K562 (cell line): ENCODE data around the gene MEGF11. TPM values are rescaled to one million over a fixed set of nuclear protein-coding genes. Genes with fewer than 3 reads are reported as not detected.

Experiments
- ATAC-seq: fragments of 200-7000 bp; cut with Tn5 transposase; 3 replicates; pipeline ENCODE4 v1.9.1; 2020; ENCODE audit warnings: moderate library complexity
- BruUV-seq: library from RNA; stranded (reverse); fragments of 400-500 nt; replicated peaks from 2 replicates; lab custom pipeline; 2021; lab: Mats Ljungman, UMichigan
- CTCF ChIA-PET: fragments of 300-600 bp; formaldehyde crosslinking; extraction: SDS; loops from one replicate; lab custom pipeline; 2021; ENCODE audit warnings: low intra/inter-chr PET ratio; lab: Yijun Ruan, JAX
- POLR2A ChIA-PET: fragments of 300-600, 350-650 bp; sonication (Branson Sonifier 250); formaldehyde crosslinking; extraction: SDS; loops from one replicate; lab custom pipeline; 2021; ENCODE audit warnings: antibody characterized with exemption, inconsistent platforms; lab: Yijun Ruan, JAX
- DNase-seq, 4 experiments: peaks; one replicate each; pipeline versions ENCODE4 v3.0.0 to v3.0.0-alpha.2; 2011 to 2018; ENCODE audit warnings: low spot score in 3 of 4, mixed read lengths in 3 of 4; ENCODE audit errors: extremely low read depth in 1 of 4
- FAIRE-seq: peaks from 2 replicates; lab custom pipeline; 2011; peaks lifted over from hg19 to GRCh38; lab: Jason Lieb, UNC
- H2AFZ ChIP-seq: 2 replicates; pipeline ENCODE4 v1.6.0; 2011; ENCODE audit warnings: low read depth, low read length, control low read depth, inconsistent platforms
- H3K27ac ChIP-seq: fragments of 200-600 bp; 3 replicates; pipeline ENCODE4 v1.8.0; 2011; ENCODE audit warnings: low read depth, mild to moderate bottlenecking, control low read depth, inconsistent platforms, low read length, moderate library complexity, mixed read lengths; ENCODE audit errors: extremely low read depth
- H3K27me3 ChIP-seq, 2 experiments: fragments of 300-600 bp in 1 of 2; 2 replicates in 1 of 2; 3 replicates in 1 of 2; pipeline versions ENCODE4 v1.6.0 to v1.8.0; 2011; ENCODE audit warnings: inconsistent platforms in 2 of 2, low read length in 2 of 2, mild to moderate bottlenecking in 1 of 2, mixed read lengths in 1 of 2, moderate library complexity in 1 of 2; ENCODE audit not compliant: control insufficient read depth in 2 of 2, insufficient read depth in 2 of 2
- H3K36me3 ChIP-seq: fragments of 300-600 bp; 3 replicates; pipeline ENCODE4 v1.8.0; 2011; ENCODE audit warnings: mild to moderate bottlenecking, low read length, inconsistent platforms; ENCODE audit not compliant: control insufficient read depth, insufficient read depth
- H3K4me1 ChIP-seq, 2 experiments: fragments of 200-600 bp in 1 of 2; replicated peaks in 1 of 2; 2 replicates in 1 of 2; 3 replicates in 1 of 2; pipeline versions ENCODE4 v1.5.1 to v1.8.0; 2011; ENCODE audit warnings: inconsistent platforms in 2 of 2, low read length in 2 of 2, mild to moderate bottlenecking in 1 of 2, mixed read lengths in 1 of 2, moderate library complexity in 1 of 2; ENCODE audit not compliant: control insufficient read depth in 2 of 2, insufficient read depth in 2 of 2
- H3K4me2 ChIP-seq: 2 replicates; pipeline ENCODE4 v1.6.1; 2011; ENCODE audit warnings: low read length, control low read depth, inconsistent platforms, mixed read lengths; ENCODE audit not compliant: insufficient read depth
- H3K4me3 ChIP-seq: fragments of 200-600 bp; sonication (generic), shearing (Covaris generic); 2 replicates; pipeline ENCODE4 v1.5.1; 2016; ENCODE audit warnings: control low read depth, inconsistent platforms
- H3K79me2 ChIP-seq: fragments of 200-600 bp; 3 replicates; pipeline ENCODE4 v1.8.0; 2011; ENCODE audit warnings: low read length, inconsistent platforms; ENCODE audit not compliant: control insufficient read depth, insufficient read depth
- H3K9ac ChIP-seq, 2 experiments: 2 replicates each; pipeline versions ENCODE4 v1.6.0 to v1.6.1; 2011; ENCODE audit warnings: low read depth in 2 of 2, low read length in 2 of 2, control low read depth in 1 of 2, inconsistent platforms in 1 of 2, mild to moderate bottlenecking in 1 of 2, mixed read lengths in 1 of 2; ENCODE audit not compliant: insufficient read depth in 1 of 2
- H3K9me1 ChIP-seq: one replicate; pipeline ENCODE4 v1.6.0; 2011; ENCODE audit warnings: inconsistent platforms, mild to moderate bottlenecking, low read length, moderate library complexity; ENCODE audit not compliant: control insufficient read depth, insufficient read depth
- H3K9me3 ChIP-seq: replicated peaks from 2 replicates; pipeline ENCODE4 v1.5.1; 2011; ENCODE audit warnings: low read depth, low read length, inconsistent platforms; ENCODE audit not compliant: control insufficient read depth, insufficient read depth
- H4K20me1 ChIP-seq: replicated peaks from 2 replicates; pipeline ENCODE4 v1.6.1; 2011; ENCODE audit warnings: low read length, inconsistent platforms, mixed read lengths; ENCODE audit not compliant: control insufficient read depth, insufficient read depth
- BRF1 ChIP-seq: IDR thresholded peaks from 3 replicates; pipeline ENCODE4 v1.6.1; 2011; ENCODE audit warnings: borderline replicate concordance, mild to moderate bottlenecking; ENCODE audit not compliant: insufficient read length; ENCODE audit errors: extremely low read depth
- CBX1 ChIP-seq: sonication (generic); IDR thresholded peaks from 2 replicates; pipeline ENCODE4 v1.6.1; 2016; ENCODE audit warnings: antibody characterized with exemption, low read depth, mild to moderate bottlenecking
- CBX8 ChIP-seq: fragments of 200-600 bp; sonication (generic); IDR thresholded peaks from 2 replicates; pipeline ENCODE4 v1.6.1; 2012; ENCODE audit warnings: borderline replicate concordance, mixed run types, low read depth, mild to moderate bottlenecking, moderate library complexity, mixed read lengths, low read length, control low read depth, inconsistent platforms; ENCODE audit not compliant: poor library complexity, severe bottlenecking; ENCODE audit errors: extremely low read depth
- DDX20 ChIP-seq: fragments of 450-650 bp; IDR thresholded peaks from 2 replicates; pipeline ENCODE4 v1.6.1; 2016; ENCODE audit warnings: missing genetic modification characterization, low read depth, mild to moderate bottlenecking, missing compliant biosample characterization, moderate library complexity
- ETV6 ChIP-seq, 3 experiments: fragments of 150-350 bp in 1 of 3; sonication (generic) in 1 of 3; formaldehyde crosslinking in 1 of 3; IDR thresholded peaks; 2 replicates each; pipeline versions ENCODE4 v1.6.1 to v1.8.0; 2014 to 2022; ENCODE audit warnings: borderline replicate concordance in 2 of 3, low read depth in 2 of 3, antibody characterized with exemption in 1 of 3, low read length in 1 of 3, mild to moderate bottlenecking in 1 of 3, missing genetic modification reagents in 1 of 3
- IRF2 ChIP-seq: sonication (generic); formaldehyde crosslinking; IDR thresholded peaks from 2 replicates; pipeline ENCODE4 v1.8.1; 2022; ENCODE audit warnings: mild to moderate bottlenecking, missing genetic modification reagents
- KAT8 ChIP-seq: fragments of 450-650 bp; IDR thresholded peaks from 2 replicates; pipeline ENCODE4 v1.6.1; 2016; ENCODE audit warnings: low read depth, mild to moderate bottlenecking
- MAFK ChIP-seq: IDR thresholded peaks from 2 replicates; pipeline ENCODE4 v1.6.1; 2011; ENCODE audit warnings: low read length, improper control_type of control experiment
- NCOA1 ChIP-seq: fragments of 450-650 bp; IDR thresholded peaks from 2 replicates; pipeline ENCODE4 v1.6.1; 2016; ENCODE audit warnings: low read depth
- PYGO2 ChIP-seq: fragments of 450-650 bp; IDR thresholded peaks from 2 replicates; pipeline ENCODE4 v1.6.1; 2016; ENCODE audit warnings: mild to moderate bottlenecking, missing genetic modification characterization, moderate library complexity, missing compliant biosample characterization
- SIN3B ChIP-seq: fragments of 450-650 bp; IDR thresholded peaks from 2 replicates; pipeline ENCODE4 v1.6.1; 2017; ENCODE audit warnings: low read depth, mild to moderate bottlenecking, moderate library complexity
- SLC30A9 ChIP-seq: fragments of 250-450 bp; sonication (Bioruptor Pico); IDR thresholded peaks from 2 replicates; pipeline ENCODE4 v1.8.0; 2022; ENCODE audit warnings: mild to moderate bottlenecking, moderate library complexity
- TBL1XR1 ChIP-seq, 2 experiments: IDR thresholded peaks; 2 replicates each; pipeline ENCODE4 v1.6.1; 2012; ENCODE audit warnings: improper control_type of control experiment in 2 of 2, low read length in 2 of 2, mild to moderate bottlenecking in 1 of 2
- ZC3H4 ChIP-seq: sonication (generic); formaldehyde crosslinking; IDR thresholded peaks from 2 replicates; pipeline ENCODE4 v1.9.0; 2021; ENCODE audit warnings: missing genetic modification reagents, borderline replicate concordance
- ZNF584 ChIP-seq: fragments of 200-800 bp; sonication (Bioruptor generic); IDR thresholded peaks from 2 replicates; pipeline ENCODE4 v1.6.1; 2016; ENCODE audit warnings: low read depth, mild to moderate bottlenecking, missing genetic modification characterization, missing compliant biosample characterization
- WGBS: fragments of 100-300 bp; shearing (Covaris generic); methylation state at CpG from one replicate; pipeline ENCODE4 v1.1.6; 2016; ENCODE audit warnings: low coverage, mixed read lengths; ENCODE audit not compliant: insufficient coverage; ENCODE audit errors: missing lambda C conversion rate; 5-methylcytosine and 5-hydroxymethylcytosine counted together
- in situ Hi-C: fragments of 300-500 bp; cut with MboI; formaldehyde crosslinking; loops from 4 replicates; pipeline ENCODE4 v1.15.0; 2018; ENCODE audit warnings: inconsistent platforms, mixed read lengths
- intact Hi-C: fragments of 100-400 bp; cut with micrococcal nuclease; formaldehyde crosslinking; loops from 2 replicates; pipeline ENCODE4 v1.14.2; 2022
- polyA plus RNA-seq, 8 experiments: library from polyadenylated mRNA; depleted of rRNA in 4 of 8; stranded (reverse) in 5 of 8; unstranded in 3 of 8; fragments of >200 nt; fragmentation: Nextera tagmentation in 2 of 8; fragmentation: Illumina TruSeq in 1 of 8; extraction: Ambion mirVana in 2 of 8; extraction: Trizol in 1 of 8; gene quantifications; 2 replicates each; pipeline versions ENCODE4 v1.2.1 to v1.2.3, GENCODE V29; 2011 to 2014; ENCODE audit warnings: inconsistent platforms in 1 of 8, missing spikeins in 1 of 8
- total RNA-seq, 7 experiments: library from RNA; depleted of rRNA in 6 of 7; stranded (reverse); fragments of >200 nt in 6 of 7; fragmentation: Illumina TruSeq in 2 of 7; extraction: Trizol in 2 of 7; gene quantifications; 2 replicates each; pipeline versions ENCODE4 v1.2.1 to v1.2.3, GENCODE V29; 2011 to 2021; ENCODE audit warnings: low replicate concordance in 1 of 7
- TF ChIP-seq, protein P1 (sequence below): sonication (generic); formaldehyde crosslinking; IDR thresholded peaks from 2 replicates; pipeline ENCODE4 v1.8.1; 2023; ENCODE audit warnings: mild to moderate bottlenecking, missing genetic modification reagents
- TF ChIP-seq, protein P2 (sequence below), 2 experiments: fragments of 450-650 bp in 1 of 2; sonication (generic) in 1 of 2; formaldehyde crosslinking; conservative IDR thresholded peaks; 2 replicates each; pipeline versions ENCODE4 v1.4.0 to v1.8.1; 2020 to 2022; ENCODE audit warnings: mild to moderate bottlenecking in 1 of 2, missing genetic modification reagents in 1 of 2

MEGF11 gene
- total and polyA plus RNA-seq, 9 of the 15 experiments (the other 6 are each of a cell fraction or from before 2014, with no cell fraction given): 0.06 to 0.23 (median 0.20) TPM; not detected in 6

DNA sequence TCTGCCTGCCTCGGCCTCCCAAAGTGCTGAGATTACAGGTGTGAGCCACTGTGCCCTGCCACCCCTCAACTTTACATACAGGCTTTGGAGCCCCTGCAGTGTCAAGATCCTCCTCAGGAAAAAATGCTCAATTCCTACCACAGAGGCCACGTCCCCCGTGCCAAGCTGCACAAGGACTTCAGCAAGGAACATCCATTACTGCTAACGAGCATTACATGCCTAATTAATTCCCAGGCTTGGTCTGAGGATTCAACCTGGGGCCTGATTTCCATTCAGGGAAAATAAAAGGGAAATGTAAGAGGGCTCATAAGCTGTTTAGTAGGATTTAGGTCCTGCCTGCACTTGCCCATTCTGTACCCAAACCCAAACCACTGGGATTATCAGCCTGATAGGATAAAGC lies 222.9 kb downstream of the MEGF11 start (continued):
- TF ChIP-seq ETV6 (IDR thresholded peaks at IDR 0.05; ENCODE audit: borderline replicate concordance in 1 of 2, low read depth in 2 of 2, low read length in 1 of 2) (no peak), ETV6 (CRISPR knock-in tag; IDR thresholded peaks at IDR 0.05; ENCODE audit: borderline replicate concordance) (no peak), TBL1XR1 (IDR thresholded peaks at IDR 0.05; ENCODE audit: low read length in 2 of 2) (no peak), DDX20 (tag) (no peak), ZC3H4 (CRISPR knock-in tag) (no peak), MAFK (no peak)
- TF ChIP-seq, all 486 proteins: peak for 0

DNA sequence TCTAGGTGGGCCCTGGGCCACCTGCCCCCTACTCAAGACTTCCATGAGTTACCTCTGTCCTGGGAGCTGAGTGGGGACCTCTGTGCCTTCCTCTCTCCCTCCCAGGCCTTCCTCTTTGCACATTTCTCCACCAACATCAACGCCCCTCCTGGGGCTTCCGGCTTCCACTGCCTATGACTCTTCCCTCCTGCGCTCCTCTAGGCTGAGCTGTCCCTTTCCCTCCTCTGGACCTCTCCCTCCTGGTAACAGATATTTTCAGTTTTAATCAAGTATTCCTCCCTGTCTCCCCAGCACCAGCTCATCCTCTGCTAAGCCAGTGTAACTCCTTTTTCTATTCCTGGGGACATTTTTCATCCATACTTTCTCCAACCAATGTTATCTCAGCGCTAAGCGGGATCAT lies 223.9 kb downstream of the MEGF11 start:
- H3K36me3 ChIP-seq: no peaks in the 10 kb centered on the region
- H3K27ac ChIP-seq: no peak overlapping the region
- POLR2A ChIA-PET: no interaction called here
- no peak overlapping the region for H3K4me2 ChIP-seq
- intact Hi-C loops: no loop called here
- peaks cover 0 to 23% of the 10 kb centered on the region in 2 experiments; a peak in 2 of 5 replicates for H3K27me3 ChIP-seq
- 3% methylated on average over 5 of the region's 5 CpGs for WGBS
- FAIRE-seq (no peak), DNase-seq (no peak), ATAC-seq (no peak)
- no peaks in the 10 kb centered on the region for H3K4me1 ChIP-seq
- no peak overlapping the region for H2AFZ ChIP-seq
- TF ChIP-seq NCOA1: no peak
- no peak for TF ChIP-seq CBX8
- TF ChIP-seq PYGO2: no peak
- no peak for TF ChIP-seq IRF2 (CRISPR knock-in tag)
- TF ChIP-seq, protein P1, sequence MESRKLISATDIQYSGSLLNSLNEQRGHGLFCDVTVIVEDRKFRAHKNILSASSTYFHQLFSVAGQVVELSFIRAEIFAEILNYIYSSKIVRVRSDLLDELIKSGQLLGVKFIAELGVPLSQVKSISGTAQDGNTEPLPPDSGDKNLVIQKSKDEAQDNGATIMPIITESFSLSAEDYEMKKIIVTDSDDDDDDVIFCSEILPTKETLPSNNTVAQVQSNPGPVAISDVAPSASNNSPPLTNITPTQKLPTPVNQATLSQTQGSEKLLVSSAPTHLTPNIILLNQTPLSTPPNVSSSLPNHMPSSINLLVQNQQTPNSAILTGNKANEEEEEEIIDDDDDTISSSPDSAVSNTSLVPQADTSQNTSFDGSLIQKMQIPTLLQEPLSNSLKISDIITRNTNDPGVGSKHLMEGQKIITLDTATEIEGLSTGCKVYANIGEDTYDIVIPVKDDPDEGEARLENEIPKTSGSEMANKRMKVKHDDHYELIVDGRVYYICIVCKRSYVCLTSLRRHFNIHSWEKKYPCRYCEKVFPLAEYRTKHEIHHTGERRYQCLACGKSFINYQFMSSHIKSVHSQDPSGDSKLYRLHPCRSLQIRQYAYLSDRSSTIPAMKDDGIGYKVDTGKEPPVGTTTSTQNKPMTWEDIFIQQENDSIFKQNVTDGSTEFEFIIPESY (CRISPR knock-in tag): no peak
- TF ChIP-seq BRF1: no peak
- TF ChIP-seq CBX1: no peak
- TF ChIP-seq, protein P2, sequence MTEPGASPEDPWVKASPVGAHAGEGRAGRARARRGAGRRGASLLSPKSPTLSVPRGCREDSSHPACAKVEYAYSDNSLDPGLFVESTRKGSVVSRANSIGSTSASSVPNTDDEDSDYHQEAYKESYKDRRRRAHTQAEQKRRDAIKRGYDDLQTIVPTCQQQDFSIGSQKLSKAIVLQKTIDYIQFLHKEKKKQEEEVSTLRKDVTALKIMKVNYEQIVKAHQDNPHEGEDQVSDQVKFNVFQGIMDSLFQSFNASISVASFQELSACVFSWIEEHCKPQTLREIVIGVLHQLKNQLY (CRISPR knock-in tag; conservative IDR thresholded peaks at IDR 0.05): no peak
- TF ChIP-seq KAT8: no peak
- TF ChIP-seq SLC30A9 (CRISPR knock-in tag): no peak
- no peak for TF ChIP-seq SIN3B
- no peak for TF ChIP-seq ZNF584 (CRISPR knock-in tag)
- in situ Hi-C loops: no loop called here
- H4K20me1 ChIP-seq: no peaks in the 10 kb centered on the region
- H3K9me3 ChIP-seq: peaks cover 1% of the 10 kb centered on the region; the same call in 1 of the 2 replicates
- no TSS peak for BruUV-seq
- H3K9ac ChIP-seq: no peak overlapping the region
- CTCF ChIA-PET: no interaction called here
- H3K9me1 ChIP-seq: no peaks in the 10 kb centered on the region
- H3K79me2 ChIP-seq: no peaks in the 10 kb centered on the region
- no peak overlapping the region for H3K4me3 ChIP-seq
